Neuronal stem cell (in vitro differentiated cells): ENCODE data around the gene TMEM187.

Experiments used
- DNase-seq: peaks from one replicate; pipeline ENCODE4 v3.0.0-alpha.2; 2013; ENCODE audit warnings: low spot score
- H2AFZ ChIP-seq: one replicate; pipeline ENCODE4 v1.6.1; 2013; ENCODE audit warnings: mild to moderate bottlenecking, low read length, inconsistent platforms
- H2AK5ac ChIP-seq: 2 replicates; pipeline ENCODE4 v1.6.1; 2013; ENCODE audit warnings: low read depth, mild to moderate bottlenecking, inconsistent platforms, low read length, moderate library complexity, mixed read lengths
- H2BK120ac ChIP-seq: 2 replicates; pipeline ENCODE4 v1.6.1; 2013; ENCODE audit warnings: low read depth, mild to moderate bottlenecking, inconsistent platforms, low read length, moderate library complexity, mixed read lengths
- H2BK12ac ChIP-seq: one replicate; pipeline ENCODE4 v1.6.1; 2013; ENCODE audit warnings: low read length, inconsistent platforms
- H2BK15ac ChIP-seq: 2 replicates; pipeline ENCODE4 v1.6.1; 2013; ENCODE audit warnings: mild to moderate bottlenecking, low read length, inconsistent platforms, mixed read lengths
- H2BK5ac ChIP-seq: one replicate; pipeline ENCODE4 v1.6.1; 2013; ENCODE audit warnings: inconsistent platforms, mild to moderate bottlenecking, low read length, moderate library complexity
- H3K14ac ChIP-seq: one replicate; pipeline ENCODE4 v1.6.1; 2013; ENCODE audit warnings: low read length, inconsistent platforms
- H3K18ac ChIP-seq: 2 replicates; pipeline ENCODE4 v1.6.1; 2013; ENCODE audit warnings: low read length, inconsistent platforms
- H3K23ac ChIP-seq: 2 replicates; pipeline ENCODE4 v1.6.1; 2013; ENCODE audit warnings: low read depth, mild to moderate bottlenecking, mixed read lengths, low read length, inconsistent platforms; ENCODE audit not compliant: poor library complexity
- H3K27ac ChIP-seq: replicated peaks from 3 replicates; pipeline ENCODE4 v1.5.1; 2013; ENCODE audit warnings: low read length, inconsistent platforms
- H3K27me3 ChIP-seq, 3 experiments: 2 replicates each; pipeline ENCODE4 v1.6.1; 2013; ENCODE audit warnings: low read length in 3 of 3, mild to moderate bottlenecking in 2 of 3, inconsistent platforms in 1 of 3, low read depth in 1 of 3, mixed read lengths in 1 of 3, moderate library complexity in 1 of 3; ENCODE audit not compliant: control insufficient read depth in 3 of 3, insufficient read depth in 3 of 3
- H3K36me3 ChIP-seq, 2 donors: replicated peaks in 1 of 2; 2 replicates each; pipeline ENCODE4 v1.6.1; 2013; ENCODE audit warnings: low read length in 2 of 2; ENCODE audit not compliant: control insufficient read depth in 2 of 2, insufficient read depth in 2 of 2
- H3K4ac ChIP-seq: 2 replicates; pipeline ENCODE4 v1.6.1; 2013; ENCODE audit warnings: inconsistent platforms, mild to moderate bottlenecking, low read length, moderate library complexity
- H3K4me1 ChIP-seq, 2 donors: 1 replicate in 1 of 2; 2 replicates in 1 of 2; pipeline ENCODE4 v1.6.1; 2013; ENCODE audit warnings: low read length in 2 of 2, low read depth in 1 of 2; ENCODE audit not compliant: control insufficient read depth in 2 of 2, insufficient read depth in 1 of 2
- H3K4me2 ChIP-seq: one replicate; pipeline ENCODE4 v1.6.1; 2013; ENCODE audit warnings: mild to moderate bottlenecking, low read length, inconsistent platforms; ENCODE audit not compliant: insufficient read depth, poor library complexity, severe bottlenecking
- H3K4me3 ChIP-seq, 2 donors: 2 replicates each; pipeline ENCODE4 v1.5.1; 2013; ENCODE audit warnings: low read length in 2 of 2, mild to moderate bottlenecking in 2 of 2, inconsistent platforms in 1 of 2, moderate library complexity in 1 of 2
- H3K79me1 ChIP-seq: one replicate; pipeline ENCODE4 v1.6.1; 2013; ENCODE audit warnings: low read depth, mild to moderate bottlenecking, inconsistent platforms, low read length, moderate library complexity
- H3K9ac ChIP-seq: one replicate; pipeline ENCODE4 v1.6.1; 2013; ENCODE audit warnings: mild to moderate bottlenecking, low read depth, low read length, inconsistent platforms; ENCODE audit not compliant: poor library complexity
- H3K9me3 ChIP-seq, 2 donors: replicated peaks in 1 of 2; 2 replicates each; pipeline versions ENCODE3 to v1.6.1; 2013; ENCODE audit warnings: low read length in 2 of 2, mild to moderate bottlenecking in 2 of 2, inconsistent platforms in 1 of 2, low read depth in 1 of 2, mixed read lengths in 1 of 2, moderate library complexity in 1 of 2; ENCODE audit not compliant: control insufficient read depth in 2 of 2, insufficient read depth in 1 of 2
- H4K8ac ChIP-seq: one replicate; pipeline ENCODE4 v1.6.1; 2013; ENCODE audit warnings: low read depth, mild to moderate bottlenecking, inconsistent platforms, low read length, moderate library complexity
- H4K91ac ChIP-seq: one replicate; pipeline ENCODE4 v1.6.1; 2013; ENCODE audit warnings: low read length, low read depth, mild to moderate bottlenecking, inconsistent platforms; ENCODE audit not compliant: poor library complexity
- WGBS, 2 donors: extraction: QIAGEN DNeasy Blood & Tissue Kit; methylation state at CpG; one replicate each; pipeline ENCODE4 v1.1.7; 2013; ENCODE audit warnings: missing lambda C conversion rate in 2 of 2, mixed read lengths in 1 of 2; ENCODE audit not compliant: insufficient read length in 2 of 2, insufficient replicate concordance in 1 of 2; ENCODE audit errors: extremely low coverage in 2 of 2; 5-methylcytosine and 5-hydroxymethylcytosine counted together

Gene TMEM187

GRCh38 chrX:153983321-153983801 lies 10.8 kb downstream of the TMEM187 start:
- no CpG with 5 or more reads among the region's 12 CpGs for WGBS, 2 donors
- no peak overlapping the region for H2AK5ac ChIP-seq
- H3K4ac ChIP-seq, result no peak overlapping the region
- no peaks in the 10 kb centered on the region for H3K36me3 ChIP-seq
- peaks cover 0 to 36% (median 0%) of the 10 kb centered on the region in 3 experiments for H3K27me3 ChIP-seq
- H3K79me1 ChIP-seq, result no peaks in the 10 kb centered on the region
- H3K27ac ChIP-seq, result no peak overlapping the region
- no peak overlapping the region for H2BK15ac ChIP-seq
- H3K14ac ChIP-seq, result no peak overlapping the region
- H4K8ac ChIP-seq, result no peak overlapping the region
- no peaks in the 10 kb centered on the region for H3K9me3 ChIP-seq
- no peak overlapping the region for H4K91ac ChIP-seq
- H2BK12ac ChIP-seq, result no peak overlapping the region
- no peak overlapping the region for H3K9ac ChIP-seq
- H3K4me2 ChIP-seq, result no peak overlapping the region
- no peak overlapping the region for H2BK5ac ChIP-seq
- H2AFZ ChIP-seq, result no peak overlapping the region
- no peak overlapping the region for H3K4me3 ChIP-seq
- no peak overlapping the region for H3K23ac ChIP-seq
- DNase-seq, result no peak
- H2BK120ac ChIP-seq, result no peak overlapping the region
- no peak overlapping the region for H3K18ac ChIP-seq
- peaks cover 1 to 3% of the 10 kb centered on the region in 2 donors for H3K4me1 ChIP-seq

- no peak overlapping the region for H2BK120ac ChIP-seq
- H2BK5ac ChIP-seq, result no peak overlapping the region
- H3K27ac ChIP-seq, result no peak overlapping the region
- no peak overlapping the region for H3K4ac ChIP-seq
- no peaks in the 10 kb centered on the region for H3K79me1 ChIP-seq
- no peak overlapping the region for H3K4me2 ChIP-seq
- H3K27me3 ChIP-seq, result peaks cover 0 to 39% (median 0%) of the 10 kb centered on the region in 3 experiments
- H3K23ac ChIP-seq, result no peak overlapping the region
- H3K36me3 ChIP-seq, result no peaks in the 10 kb centered on the region
- DNase-seq, result no peak
- no peak overlapping the region for H3K9ac ChIP-seq
- H2AK5ac ChIP-seq, result no peak overlapping the region
- H4K8ac ChIP-seq, result no peak overlapping the region
- no peak overlapping the region for H2BK12ac ChIP-seq
- WGBS, 2 donors, result no CpG with 5 or more reads among the region's 20 CpGs
- H3K4me1 ChIP-seq, result peaks cover 1 to 3% of the 10 kb centered on the region in 2 donors
- no peak overlapping the region for H3K14ac ChIP-seq
- peak overlapping the region; percentile 76 for H2AFZ ChIP-seq
- no peaks in the 10 kb centered on the region for H3K9me3 ChIP-seq
- no peak overlapping the region for H2BK15ac ChIP-seq
- no peak overlapping the region for H4K91ac ChIP-seq
- H3K18ac ChIP-seq, result no peak overlapping the region
- no peak overlapping the region for H3K4me3 ChIP-seq
Measured at GRCh38 chrX:153984351-153985178, 12.0 kb downstream of the TMEM187 start.

GRCh38 chrX:153988493-153988892 lies 15.9 kb downstream of the TMEM187 start:
- Histone ChIP-seq H3K14ac (no peak overlapping the region), H3K23ac (no peak overlapping the region), H4K8ac (no peak overlapping the region), H2BK120ac (no peak overlapping the region), H2AFZ (no peak overlapping the region), H4K91ac (no peak overlapping the region), H3K27ac (no peak overlapping the region), H2AK5ac (no peak overlapping the region), H3K79me1 (no peaks in the 10 kb centered on the region), H3K9ac (no peak overlapping the region), H3K36me3 (no peaks in the 10 kb centered on the region), H3K4me2 (no peak overlapping the region), H3K9me3 (peaks cover 0 to 3% of the 10 kb centered on the region in 2 donors), H2BK12ac (no peak overlapping the region), H3K18ac (no peak overlapping the region), H2BK5ac (no peak overlapping the region), H3K4me3 (no peak overlapping the region), H3K4me1 (peaks cover 0 to 3% of the 10 kb centered on the region in 2 donors), H3K27me3 (peaks cover 0 to 32% (median 0%) of the 10 kb centered on the region in 3 experiments), H2BK15ac (no peak overlapping the region), H3K4ac (no peak overlapping the region)
- no CpG with 5 or more reads among the region's 12 CpGs for WGBS, 2 donors
- DNase-seq, result no peak

GRCh38 chrX:153989973-153990655 lies 17.6 kb downstream of the TMEM187 start:
- Histone ChIP-seq H3K18ac (no peak overlapping the region), H3K23ac (no peak overlapping the region), H3K4me3 (no peak overlapping the region), H3K9me3 (peaks cover 0 to 3% of the 10 kb centered on the region in 2 donors), H2BK15ac (no peak overlapping the region), H3K27ac (no peak overlapping the region), H3K9ac (no peak overlapping the region), H4K8ac (no peak overlapping the region), H3K36me3 (no peaks in the 10 kb centered on the region), H3K79me1 (no peaks in the 10 kb centered on the region), H3K4me1 (peaks cover 0 to 3% of the 10 kb centered on the region in 2 donors), H2BK120ac (no peak overlapping the region), H2BK12ac (no peak overlapping the region), H2AFZ (no peak overlapping the region), H3K27me3 (peaks cover 0 to 24% (median 0%) of the 10 kb centered on the region in 3 experiments), H3K4ac (no peak overlapping the region), H3K4me2 (no peak overlapping the region), H3K14ac (no peak overlapping the region), H2BK5ac (no peak overlapping the region), H2AK5ac (no peak overlapping the region), H4K91ac (no peak overlapping the region)
- no CpG with 5 or more reads among the region's 14 CpGs for WGBS, 2 donors
- no peak for DNase-seq
